Activated T-cell treated with anti-CD3 and anti-CD28 coated beads, Interleukin-2, amount 50 U/mL, for 24 hours (primary cell): ENCODE data around the gene ELOVL5.
A peak's percentile ranks its signal among the peaks of the same experiment; 100 is the strongest.

Experiments
- DNase-seq: peaks from one replicate; pipeline ENCODE4 v3.0.0-alpha.2; 2020
- H3K27ac Mint-ChIP-seq: 2 replicates; pipeline ENCODE4 v1.8.0; 2020; ENCODE audit warnings: mild to moderate bottlenecking, mixed read lengths
- H3K27me3 Mint-ChIP-seq: 2 replicates; pipeline ENCODE4 v1.8.0; 2020; ENCODE audit warnings: mixed read lengths
- H3K36me3 Mint-ChIP-seq: 2 replicates; pipeline ENCODE4 v1.8.0; 2020; ENCODE audit warnings: low read depth, mixed read lengths
- H3K4me1 Mint-ChIP-seq: 2 replicates; pipeline ENCODE4 v1.8.0; 2020; ENCODE audit warnings: low read depth, mixed read lengths
- H3K4me3 Mint-ChIP-seq: 2 replicates; pipeline ENCODE4 v1.8.0; 2020; ENCODE audit warnings: mild to moderate bottlenecking, moderate library complexity, mixed read lengths
- H3K9me3 Mint-ChIP-seq: 2 replicates; pipeline ENCODE4 v1.8.0; 2020; ENCODE audit warnings: mixed read lengths

The ELOVL5 gene

DNA sequence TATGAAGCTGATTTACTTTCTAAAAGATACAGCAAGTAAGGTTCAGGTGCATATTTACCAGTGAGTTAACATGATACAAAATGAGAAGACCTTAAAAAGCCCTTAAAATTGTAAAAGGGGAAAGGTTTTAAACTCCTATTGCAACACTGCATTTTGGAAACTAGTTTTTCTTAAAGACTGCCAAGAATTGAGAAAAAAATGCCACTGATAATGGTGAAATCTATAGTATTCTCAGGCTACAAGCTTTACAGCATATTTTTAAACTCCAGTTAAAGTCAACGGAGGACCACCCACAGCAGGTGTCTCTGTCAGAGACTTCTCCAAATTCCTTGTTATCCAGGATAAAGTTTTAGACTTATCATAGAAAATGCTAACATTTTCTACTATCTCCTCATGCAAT, 53.6 kb downstream of the ELOVL5 start:
- no peaks in the 10 kb centered on the region for H3K27me3 Mint-ChIP-seq
- H3K27ac Mint-ChIP-seq, result peak overlapping the region; percentile 28
- H3K36me3 Mint-ChIP-seq, result peaks cover 48% of the 10 kb centered on the region
- H3K4me3 Mint-ChIP-seq, result no peak overlapping the region
- no peaks in the 10 kb centered on the region for H3K9me3 Mint-ChIP-seq
- DNase-seq, result no peak
- peaks cover 84% of the 10 kb centered on the region for H3K4me1 Mint-ChIP-seq

DNA sequence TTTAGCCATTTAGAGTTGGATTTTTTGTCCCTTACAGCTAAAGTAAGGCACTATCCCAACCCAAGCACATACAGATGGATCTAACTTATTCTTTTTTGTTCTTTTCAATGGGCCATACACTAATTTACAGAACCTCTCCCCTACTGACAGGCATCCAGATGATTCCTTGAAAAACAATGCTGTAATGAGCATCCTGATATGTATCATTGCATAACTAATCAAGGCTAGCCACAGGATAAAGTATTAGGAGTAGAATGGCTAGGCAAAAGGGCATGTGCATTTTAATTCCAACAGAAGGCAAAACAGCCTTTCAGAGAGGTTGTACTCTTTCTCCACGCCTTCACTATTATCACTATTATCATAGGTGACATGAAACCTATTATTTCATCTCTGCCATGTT, 54.1 kb downstream of the ELOVL5 start:
- no peak overlapping the region for H3K4me3 Mint-ChIP-seq
- H3K27me3 Mint-ChIP-seq, result no peaks in the 10 kb centered on the region
- no peaks in the 10 kb centered on the region for H3K9me3 Mint-ChIP-seq
- peaks cover 82% of the 10 kb centered on the region for H3K4me1 Mint-ChIP-seq
- no peak for DNase-seq
- peaks cover 54% of the 10 kb centered on the region for H3K36me3 Mint-ChIP-seq
- H3K27ac Mint-ChIP-seq, result peak overlapping the region; percentile 28

DNA sequence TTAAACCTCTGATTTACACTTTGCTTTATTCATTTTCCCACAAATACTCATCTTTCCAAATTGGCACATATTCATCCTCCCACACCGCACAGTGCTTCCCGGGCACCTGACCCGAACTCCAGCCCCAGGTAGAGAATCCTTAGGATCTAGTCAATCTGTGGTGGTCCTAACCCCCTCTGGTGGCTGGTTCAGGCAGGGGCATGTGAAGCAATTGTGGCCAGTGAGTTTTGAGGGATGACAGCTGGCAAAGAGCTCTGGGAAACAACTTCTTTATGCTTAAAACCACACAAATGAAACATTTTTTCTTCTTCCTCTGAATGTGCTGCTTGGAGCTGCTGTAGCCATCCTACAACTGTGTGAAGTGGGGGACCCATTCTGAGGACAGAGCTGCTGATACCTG, 54.7 kb downstream of the ELOVL5 start:
- Mint-ChIP-seq H3K4me1 (peaks cover 82% of the 10 kb centered on the region), H3K27me3 (no peaks in the 10 kb centered on the region), H3K9me3 (no peaks in the 10 kb centered on the region), H3K4me3 (no peak overlapping the region), H3K27ac (peak overlapping the region; percentile 27), H3K36me3 (peaks cover 59% of the 10 kb centered on the region)
- no peak for DNase-seq

DNA sequence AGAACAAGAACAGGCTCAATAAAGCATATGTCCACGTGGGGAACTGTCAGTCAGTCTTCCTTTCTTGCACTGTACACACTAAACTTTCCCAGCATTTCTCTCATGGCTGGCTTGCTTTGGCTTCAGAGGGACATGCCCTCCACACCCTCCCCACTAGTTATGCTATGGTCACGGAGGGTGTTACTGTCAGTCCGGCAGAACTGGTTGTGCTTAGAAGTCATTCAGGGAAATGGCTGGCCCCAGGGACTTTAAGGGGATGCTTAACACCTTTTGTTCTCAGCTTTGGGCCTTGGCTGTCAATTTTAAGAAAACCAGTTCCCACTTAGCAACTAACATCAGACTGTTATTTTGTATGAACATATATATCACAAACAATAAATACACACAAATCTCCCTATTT, 55.1 kb downstream of the ELOVL5 start:
- no peaks in the 10 kb centered on the region for H3K27me3 Mint-ChIP-seq
- DNase-seq, result no peak
- peak overlapping the region; percentile 69 for H3K27ac Mint-ChIP-seq
- H3K9me3 Mint-ChIP-seq, result no peaks in the 10 kb centered on the region
- H3K36me3 Mint-ChIP-seq, result peaks cover 63% of the 10 kb centered on the region
- no peak overlapping the region for H3K4me3 Mint-ChIP-seq
- H3K4me1 Mint-ChIP-seq, result peaks cover 79% of the 10 kb centered on the region

DNA sequence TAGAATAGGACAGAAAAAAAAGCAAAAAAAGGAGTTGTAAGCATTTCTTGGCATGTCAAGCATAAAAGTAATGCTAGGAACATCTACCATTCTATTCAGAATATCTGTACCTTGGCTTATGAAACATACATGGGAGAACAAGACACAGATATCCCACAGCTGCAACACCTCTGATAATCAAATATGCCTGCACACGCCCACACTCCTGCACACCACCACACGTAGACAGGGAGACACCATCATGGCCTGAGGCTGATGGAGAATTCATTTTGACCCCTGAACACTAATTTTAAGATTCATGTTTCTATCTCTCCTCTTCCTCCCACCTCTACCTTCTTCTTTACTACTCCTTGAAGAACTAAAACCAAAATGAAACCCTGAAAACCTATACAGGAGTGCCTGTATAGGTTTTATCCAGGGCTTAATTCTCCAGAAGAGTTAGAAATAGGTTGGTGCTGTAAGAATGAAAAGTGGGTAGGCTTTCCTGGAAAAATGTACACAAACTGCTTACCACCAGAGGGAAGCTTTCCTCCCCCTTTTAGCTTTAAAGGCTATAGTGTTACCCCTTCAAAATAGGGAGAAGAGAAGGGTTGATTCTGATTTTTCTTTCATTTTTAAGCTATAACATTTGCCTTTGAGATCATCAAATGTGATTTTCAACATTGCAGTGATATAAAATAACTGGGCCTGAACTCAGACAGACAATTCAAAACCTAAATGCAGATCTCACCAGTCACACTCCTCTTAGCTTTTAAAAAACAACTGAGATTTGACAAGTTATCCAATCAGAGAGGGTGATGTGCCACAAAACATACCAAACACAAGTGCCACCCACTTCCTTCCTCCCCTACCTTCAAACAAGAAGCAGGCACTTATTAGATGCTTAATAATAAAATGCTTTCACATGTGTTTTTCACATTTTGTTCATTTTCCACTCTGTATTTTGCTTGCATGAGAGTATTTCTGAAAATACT, 57.9 kb downstream of the ELOVL5 start:
- Mint-ChIP-seq H3K9me3 (no peaks in the 10 kb centered on the region), H3K36me3 (peaks cover 86% of the 10 kb centered on the region), H3K27me3 (no peaks in the 10 kb centered on the region), H3K27ac (peak overlapping the region; percentile 79), H3K4me3 (no peak overlapping the region), H3K4me1 (peaks cover 71% of the 10 kb centered on the region)
- DNase-seq, result no peak

DNA sequence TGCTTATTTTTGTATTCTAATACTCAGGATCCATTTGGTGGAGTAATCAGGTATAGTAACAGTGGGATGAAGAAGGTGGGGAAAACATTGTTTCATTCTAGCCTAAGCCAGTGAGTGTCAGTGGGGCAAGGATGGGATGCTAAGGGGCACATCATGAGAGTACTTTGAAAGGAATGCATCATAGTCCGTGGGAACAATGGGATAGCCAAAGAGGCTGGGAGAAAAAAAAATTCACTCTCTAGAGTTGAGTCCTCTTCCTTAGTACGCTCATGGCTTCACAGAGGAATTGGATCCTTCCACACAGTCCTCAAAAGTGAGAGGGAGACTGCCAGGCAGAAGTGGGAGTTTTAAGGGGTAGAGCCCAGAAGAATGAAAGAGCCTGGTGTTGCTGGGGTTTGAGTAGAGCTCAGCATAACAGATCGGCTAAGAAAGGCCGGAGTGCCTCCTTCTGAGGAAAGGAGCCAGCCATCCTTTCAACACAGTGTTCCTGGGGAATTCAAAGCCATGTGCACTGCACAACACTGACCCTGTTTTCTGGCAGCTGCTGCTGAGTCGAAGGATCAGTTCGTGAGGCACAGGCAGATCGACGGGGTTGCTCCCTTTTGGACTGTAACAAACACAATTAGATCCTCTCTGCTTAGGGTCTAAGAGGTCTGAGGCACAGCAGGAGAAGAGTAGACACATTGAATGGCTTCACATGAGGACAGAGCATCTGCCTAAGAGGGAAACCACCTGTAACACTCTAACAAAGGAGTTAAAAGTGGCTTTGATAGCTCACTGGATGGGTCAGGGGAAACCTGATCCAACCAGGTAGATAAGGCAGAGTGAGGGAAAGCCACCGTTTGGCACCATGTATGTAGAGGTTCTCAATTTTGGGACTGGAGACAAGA, 61.2 kb downstream of the ELOVL5 start:
- Mint-ChIP-seq H3K4me3 (no peak overlapping the region), H3K27me3 (no peaks in the 10 kb centered on the region), H3K27ac (peak overlapping the region; percentile 57), H3K9me3 (no peaks in the 10 kb centered on the region), H3K4me1 (peaks cover 67% of the 10 kb centered on the region), H3K36me3 (peaks cover 87% of the 10 kb centered on the region)
- no peak for DNase-seq

DNA sequence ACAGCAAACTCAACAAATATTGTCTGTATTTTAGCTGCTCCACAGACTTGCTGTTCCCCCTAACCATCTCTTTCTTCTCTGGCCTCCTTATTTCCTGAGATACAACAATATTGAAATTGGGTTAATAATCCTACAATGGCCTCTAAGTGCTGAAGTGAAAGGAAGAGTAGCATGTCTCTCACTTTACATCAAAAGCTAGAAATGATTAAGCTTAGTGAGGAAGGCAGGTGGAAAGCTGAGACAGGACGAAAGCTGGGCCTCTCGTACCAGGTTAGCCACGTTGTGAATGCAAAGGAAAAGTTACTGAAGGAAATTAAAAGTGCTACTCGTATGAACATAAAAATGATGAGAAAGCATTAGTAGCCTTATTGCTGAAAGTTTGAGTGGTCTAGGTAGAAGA, 63.8 kb downstream of the ELOVL5 start:
- no peaks in the 10 kb centered on the region for H3K27me3 Mint-ChIP-seq
- H3K4me1 Mint-ChIP-seq, result peaks cover 68% of the 10 kb centered on the region
- H3K36me3 Mint-ChIP-seq, result peaks cover 90% of the 10 kb centered on the region
- H3K9me3 Mint-ChIP-seq, result no peaks in the 10 kb centered on the region
- H3K4me3 Mint-ChIP-seq, result no peak overlapping the region
- peak overlapping the region; percentile 24 for H3K27ac Mint-ChIP-seq
- DNase-seq, result no peak

DNA sequence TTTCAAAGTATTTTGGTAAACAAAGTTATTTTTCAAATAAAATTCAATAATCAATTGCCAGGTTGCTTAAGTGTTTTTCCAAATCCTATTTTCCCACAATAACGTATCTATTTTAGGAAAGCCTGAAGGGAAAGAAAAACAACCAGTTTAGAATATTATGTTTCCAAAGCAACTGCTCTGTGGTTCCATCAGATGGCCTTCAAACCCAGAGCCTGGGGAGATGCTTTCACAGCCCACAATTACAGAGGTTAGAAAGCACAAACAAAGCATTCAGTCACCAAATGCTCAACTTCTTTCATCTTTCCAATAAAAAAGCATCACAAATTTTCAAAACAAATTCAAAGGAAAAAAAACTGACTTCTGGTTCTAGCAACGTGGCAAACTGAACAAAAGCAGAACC, 66.0 kb downstream of the ELOVL5 start:
- peaks cover 90% of the 10 kb centered on the region for H3K36me3 Mint-ChIP-seq

DNA sequence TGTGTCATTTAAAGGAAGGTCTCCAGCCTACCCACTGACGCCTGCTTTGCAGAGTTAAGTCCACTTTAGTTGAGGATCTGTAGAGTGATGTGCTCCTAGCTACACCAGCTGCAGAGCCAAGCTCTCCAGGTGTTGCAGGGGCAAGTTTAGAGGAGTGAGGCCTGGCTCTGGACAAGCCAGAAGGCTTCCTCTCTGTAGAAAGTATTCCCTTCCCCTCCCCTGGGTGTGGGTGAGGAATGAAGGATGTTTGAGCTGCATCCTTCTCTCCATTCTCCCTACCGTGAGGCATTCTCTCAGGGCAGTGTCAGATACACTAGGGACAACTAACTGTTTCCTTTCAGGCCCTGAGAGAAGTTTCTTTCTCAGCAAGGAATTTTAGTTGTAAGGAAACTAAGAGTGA, 66.5 kb downstream of the ELOVL5 start:
- DNase-seq, result no peak
- Mint-ChIP-seq H3K9me3 (no peaks in the 10 kb centered on the region), H3K27me3 (no peaks in the 10 kb centered on the region), H3K27ac (no peak overlapping the region), H3K4me3 (no peak overlapping the region), H3K4me1 (peaks cover 49% of the 10 kb centered on the region), H3K36me3 (peaks cover 90% of the 10 kb centered on the region)

More for the DNA sequence above, 66.0 kb downstream of the ELOVL5 start:
- H3K27ac Mint-ChIP-seq, result no peak overlapping the region
- no peak overlapping the region for H3K4me3 Mint-ChIP-seq
- H3K9me3 Mint-ChIP-seq, result no peaks in the 10 kb centered on the region
- peaks cover 53% of the 10 kb centered on the region for H3K4me1 Mint-ChIP-seq
- H3K27me3 Mint-ChIP-seq, result no peaks in the 10 kb centered on the region
- DNase-seq, result no peak

DNA sequence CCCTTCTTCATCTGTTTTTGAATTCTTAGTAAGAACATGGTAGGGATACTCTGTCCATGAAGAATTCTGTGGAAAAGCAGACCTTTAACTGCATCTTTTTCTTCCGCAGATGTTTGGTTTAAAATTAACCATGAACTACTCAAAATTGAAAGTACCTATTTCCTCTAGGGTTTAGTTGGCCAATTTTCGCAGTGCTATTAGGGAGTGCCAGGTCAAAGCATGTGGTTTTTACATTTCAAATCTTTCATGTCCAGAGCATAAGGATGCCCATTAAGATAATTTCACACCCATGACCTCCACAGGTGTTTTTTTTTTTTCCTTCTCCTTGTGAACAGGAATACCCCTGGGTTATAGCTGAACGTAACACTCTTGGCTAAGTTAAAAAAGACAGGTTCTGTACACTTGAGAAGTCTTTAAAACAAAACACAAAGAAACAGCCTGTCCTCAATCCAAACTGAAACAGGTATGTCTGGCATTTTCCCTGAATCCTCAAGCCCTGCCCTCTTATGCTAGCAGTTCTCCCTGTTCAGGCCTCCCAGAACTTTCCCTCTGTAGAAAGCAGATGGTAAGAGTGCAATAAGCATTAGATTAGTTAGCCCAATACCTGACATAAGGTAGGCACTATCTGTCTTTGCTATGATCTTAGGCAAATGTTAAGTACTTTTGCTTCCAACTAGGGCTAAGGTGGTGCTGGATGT, 67.1 kb downstream of the ELOVL5 start:
- no peaks in the 10 kb centered on the region for H3K27me3 Mint-ChIP-seq
- H3K4me1 Mint-ChIP-seq, result peaks cover 48% of the 10 kb centered on the region
- DNase-seq, result no peak
- no peak overlapping the region for H3K27ac Mint-ChIP-seq
- no peaks in the 10 kb centered on the region for H3K9me3 Mint-ChIP-seq
- no peak overlapping the region for H3K4me3 Mint-ChIP-seq
- peaks cover 92% of the 10 kb centered on the region for H3K36me3 Mint-ChIP-seq

DNA sequence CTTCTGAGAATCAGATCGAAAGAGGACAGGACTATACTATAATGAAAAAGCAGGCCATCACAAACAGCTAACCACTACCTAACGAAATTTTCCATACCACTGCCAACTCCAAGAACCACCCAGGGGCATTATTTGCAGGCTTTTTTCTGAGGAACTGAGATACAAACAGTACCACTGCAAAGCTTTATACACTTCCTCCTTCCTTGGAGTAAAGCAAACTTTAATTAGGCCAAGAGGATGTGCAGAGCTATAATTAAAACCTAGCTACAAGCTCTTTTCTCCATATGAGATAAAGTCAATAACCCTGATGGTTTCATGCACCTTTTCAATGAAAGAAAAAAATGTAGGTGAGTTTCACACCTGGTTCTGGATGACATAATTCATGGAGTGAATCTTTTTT, 68.5 kb downstream of the ELOVL5 start:
- Mint-ChIP-seq H3K9me3 (no peaks in the 10 kb centered on the region), H3K27ac (no peak overlapping the region), H3K4me1 (peaks cover 44% of the 10 kb centered on the region), H3K36me3 (peaks cover 95% of the 10 kb centered on the region), H3K4me3 (no peak overlapping the region), H3K27me3 (no peaks in the 10 kb centered on the region)
- no peak for DNase-seq

DNA sequence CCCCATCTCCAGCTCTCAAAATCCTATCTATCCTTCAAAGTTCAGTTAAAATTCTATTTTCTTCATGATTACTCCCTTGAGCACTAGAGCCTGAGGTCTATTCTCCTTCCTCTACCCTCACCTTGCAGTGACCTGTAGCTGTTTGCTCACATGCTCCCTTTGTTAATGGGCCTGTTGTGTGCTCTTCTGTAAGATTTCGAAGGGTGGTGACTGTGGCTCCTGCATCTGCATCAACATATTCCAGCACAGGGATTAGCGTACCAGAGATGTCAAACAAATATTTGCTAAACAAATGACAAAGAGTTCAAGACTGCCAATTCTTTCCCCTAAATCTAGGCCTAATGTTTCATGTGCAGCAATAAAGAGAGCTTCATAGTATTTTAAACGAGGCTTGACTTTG, 69.5 kb downstream of the ELOVL5 start:
- Mint-ChIP-seq H3K9me3 (no peaks in the 10 kb centered on the region), H3K27me3 (no peaks in the 10 kb centered on the region), H3K36me3 (peaks cover 97% of the 10 kb centered on the region), H3K27ac (no peak overlapping the region), H3K4me1 (peaks cover 37% of the 10 kb centered on the region), H3K4me3 (no peak overlapping the region)
- no peak for DNase-seq

DNA sequence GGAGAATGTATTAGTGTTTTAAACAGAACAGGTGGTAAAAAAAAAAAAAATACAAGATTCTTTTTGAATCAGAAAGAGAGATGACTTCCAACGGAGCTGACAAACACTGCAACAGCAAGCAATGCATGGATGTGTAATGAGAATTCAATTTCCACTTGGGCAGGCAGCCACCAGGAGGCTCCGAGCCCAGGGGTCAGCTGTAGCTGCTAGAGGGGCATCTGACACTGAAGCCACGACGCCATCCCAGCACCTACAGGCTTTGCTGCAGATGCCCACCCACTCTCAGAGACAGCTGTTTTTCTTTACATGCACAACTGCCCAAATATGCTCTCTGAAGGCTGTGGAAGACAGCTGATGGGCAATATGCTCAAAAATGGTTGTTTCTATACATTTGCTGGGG, 75.4 kb downstream of the ELOVL5 start:
- Mint-ChIP-seq H3K4me1 (peaks cover 11% of the 10 kb centered on the region), H3K4me3 (no peak overlapping the region), H3K36me3 (peaks cover 98% of the 10 kb centered on the region), H3K27me3 (no peaks in the 10 kb centered on the region), H3K9me3 (no peaks in the 10 kb centered on the region), H3K27ac (no peak overlapping the region)
- no peak for DNase-seq

DNA sequence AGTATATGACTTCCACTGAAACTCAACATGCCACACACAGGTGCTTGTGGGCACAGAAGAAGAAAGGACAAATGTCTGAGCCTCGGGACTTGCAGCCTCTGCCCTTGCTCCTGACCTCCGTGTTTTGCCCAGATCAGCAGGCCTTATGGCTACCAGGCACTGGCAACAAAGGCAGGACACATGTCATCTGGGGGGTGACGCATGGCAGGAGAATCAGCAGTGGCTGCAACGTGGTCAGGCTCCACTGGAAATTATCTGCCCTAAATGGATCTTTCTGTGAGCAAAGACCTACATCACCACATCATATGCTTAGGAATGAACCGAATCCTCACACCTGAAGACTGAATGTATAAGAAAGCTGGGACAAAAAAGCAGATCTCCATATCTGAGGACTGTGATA, 78.9 kb downstream of the ELOVL5 start:
- no peaks in the 10 kb centered on the region for H3K27me3 Mint-ChIP-seq
- no peaks in the 10 kb centered on the region for H3K9me3 Mint-ChIP-seq
- H3K4me1 Mint-ChIP-seq, result peaks cover 11% of the 10 kb centered on the region
- H3K27ac Mint-ChIP-seq, result peak overlapping the region; percentile 84
- DNase-seq, result no peak
- peaks cover 99% of the 10 kb centered on the region for H3K36me3 Mint-ChIP-seq
- H3K4me3 Mint-ChIP-seq, result no peak overlapping the region
